Right renal pelvis (tissue), 4 donors: ENCODE data around the gene KLF2. TPM values are rescaled to one million over a fixed set of nuclear protein-coding genes. Genes with fewer than 3 reads are reported as not detected.
A peak's percentile ranks its signal among the peaks of the same experiment; 100 is the strongest.
"Not testable (repeated sequence)": the region's sequence is repeated elsewhere in the genome, so short reads cannot be mapped to it uniquely, and the experiment has no call there.

Experiments
- DNase-seq, 4 donors: peaks; one replicate each; pipeline ENCODE4 v3.0.0-alpha.2; 2013; ENCODE audit warnings: low read depth in 4 of 4, low spot score in 3 of 4, missing footprints in 1 of 4
- polyA plus RNA-seq, 4 donors: library from polyadenylated mRNA; unstranded; fragments of 120-200 nt; gene quantifications; one replicate each; pipeline ENCODE4 v1.2.1, GENCODE V29; 2013; ENCODE audit not compliant: insufficient read length in 4 of 4

The KLF2 gene
- 10 to 100 TPM; 22.5 to 45.9 (median 25.2) TPM for polyA plus RNA-seq

GRCh38 chr19:16324384-16325160 lies at the start of gene KLF2:
Gene KLF2, plus strand, starts transcription at chr19:16324826. Its CDS starts 98 bp downstream, at chr19:16324924.
- DNase-seq: peak; percentile 66 to 74 (median 72)

GRCh38 chr19:16280306-16280705 lies 44.3 kb upstream of the KLF2 start:
- DNase-seq: no peak

GRCh38 chr19:16281743-16282142 lies 42.9 kb upstream of the KLF2 start:
- DNase-seq: no peak

- DNase-seq: peak in 3 of 4 donors; percentile 53 to 65 (median 59)
Observed at GRCh38 chr19:16283210-16284061, 41.2 kb upstream of the KLF2 start.

GRCh38 chr19:16284505-16284904 lies 40.1 kb upstream of the KLF2 start:
- no peak for DNase-seq

- DNase-seq: not testable (repeated sequence)
Observed at GRCh38 chr19:16285079-16285478, 39.5 kb upstream of the KLF2 start.

GRCh38 chr19:16285769-16286498 lies 38.7 kb upstream of the KLF2 start:
- no peak for DNase-seq

GRCh38 chr19:16288544-16288943 lies 36.1 kb upstream of the KLF2 start:
- no peak for DNase-seq

GRCh38 chr19:16289594-16289993 lies 35.0 kb upstream of the KLF2 start:
- no peak for DNase-seq

- DNase-seq: no peak
Observed at GRCh38 chr19:16290692-16291091, 33.9 kb upstream of the KLF2 start.

GRCh38 chr19:16293118-16294091 lies 31.2 kb upstream of the KLF2 start:
- DNase-seq: peak; percentile 78 to 91 (median 88)

- DNase-seq: no peak
Observed at GRCh38 chr19:16295057-16295456, 29.6 kb upstream of the KLF2 start.

GRCh38 chr19:16296713-16297112 lies 27.9 kb upstream of the KLF2 start:
- DNase-seq: no peak

GRCh38 chr19:16297575-16298178 lies 26.9 kb upstream of the KLF2 start:
- no peak for DNase-seq

- DNase-seq: no peak
Observed at GRCh38 chr19:16298334-16298733, 26.3 kb upstream of the KLF2 start.

GRCh38 chr19:16301999-16302694 lies 22.5 kb upstream of the KLF2 start:
- DNase-seq: no peak

GRCh38 chr19:16303755-16304154 lies 20.9 kb upstream of the KLF2 start:
- no peak for DNase-seq

GRCh38 chr19:16304511-16304910 lies 20.1 kb upstream of the KLF2 start:
- not testable (repeated sequence) for DNase-seq

GRCh38 chr19:16305060-16305459 lies 19.6 kb upstream of the KLF2 start:
- not testable (repeated sequence) for DNase-seq
